ENCODE data around the gene MAK. TPM values are rescaled to one million over a fixed set of nuclear protein-coding genes. Genes with fewer than 3 reads are reported as not detected.

The MAK gene
- total and polyA plus RNA-seq, 2 experiments from 2014 or later: 0.35 to 1.6 TPM

DNA sequence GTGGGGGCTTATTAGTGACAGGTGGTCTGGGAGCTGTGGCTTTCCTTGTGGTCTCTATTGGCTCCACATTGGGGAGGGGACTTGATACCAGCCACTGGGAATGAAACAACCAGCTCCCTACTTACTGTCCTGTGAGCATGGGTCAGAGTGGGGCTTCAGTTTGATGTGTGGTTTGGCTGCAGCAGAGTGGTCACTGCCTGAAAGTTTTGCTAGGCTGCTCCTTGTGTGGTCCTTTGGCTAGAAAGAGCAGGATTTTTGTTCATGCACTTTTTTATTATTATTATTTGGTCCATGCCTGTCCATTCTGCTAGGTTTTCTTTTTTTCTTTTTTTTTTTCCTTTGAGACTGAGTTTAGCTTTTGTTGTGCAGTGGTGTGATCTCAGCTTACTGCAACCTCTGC lies 98.3 kb downstream of the MAK start:
- DNase-seq (ENCODE audit: low spot score): no peak
- Histone ChIP-seq H4K20me1 (replicated peaks; ENCODE audit: insufficient read depth) (no peaks in the 10 kb centered on the region), H3K27me3 (ENCODE audit: insufficient read depth) (no peaks in the 10 kb centered on the region), H3K79me2 (replicated peaks; ENCODE audit: insufficient read depth) (no peaks in the 10 kb centered on the region; the same call in 1 of the 2 replicates), H3F3A (replicated peaks; ENCODE audit: low read depth) (peaks cover 3% of the 10 kb centered on the region; the same call in 1 of the 2 replicates), H2AFZ (no peak overlapping the region), H3K4me1 (ENCODE audit: insufficient read depth) (peaks cover 14% of the 10 kb centered on the region; the same call in 1 of the 2 replicates), H3K27ac (ENCODE audit: low read depth) (no peak overlapping the region), H3K9me2 (ENCODE audit: insufficient read depth) (no peaks in the 10 kb centered on the region), H3K4me3 (no peak overlapping the region), H3K4me2 (no peak overlapping the region), H3K36me3 (ENCODE audit: insufficient read depth) (no peaks in the 10 kb centered on the region)
- Mint-ChIP-seq H3K4me3 (no peak overlapping the region), H3K27me3 (ENCODE audit: insufficient read depth, low read depth, poor library complexity) (peaks cover 10% of the 10 kb centered on the region), H3K36me3 (ENCODE audit: low read depth) (peaks cover 17% of the 10 kb centered on the region), H3K9me3 (no peaks in the 10 kb centered on the region), H3K27ac (no peak overlapping the region), H3K4me1 (peaks cover 8% of the 10 kb centered on the region)
- TF ChIP-seq, protein P1, sequence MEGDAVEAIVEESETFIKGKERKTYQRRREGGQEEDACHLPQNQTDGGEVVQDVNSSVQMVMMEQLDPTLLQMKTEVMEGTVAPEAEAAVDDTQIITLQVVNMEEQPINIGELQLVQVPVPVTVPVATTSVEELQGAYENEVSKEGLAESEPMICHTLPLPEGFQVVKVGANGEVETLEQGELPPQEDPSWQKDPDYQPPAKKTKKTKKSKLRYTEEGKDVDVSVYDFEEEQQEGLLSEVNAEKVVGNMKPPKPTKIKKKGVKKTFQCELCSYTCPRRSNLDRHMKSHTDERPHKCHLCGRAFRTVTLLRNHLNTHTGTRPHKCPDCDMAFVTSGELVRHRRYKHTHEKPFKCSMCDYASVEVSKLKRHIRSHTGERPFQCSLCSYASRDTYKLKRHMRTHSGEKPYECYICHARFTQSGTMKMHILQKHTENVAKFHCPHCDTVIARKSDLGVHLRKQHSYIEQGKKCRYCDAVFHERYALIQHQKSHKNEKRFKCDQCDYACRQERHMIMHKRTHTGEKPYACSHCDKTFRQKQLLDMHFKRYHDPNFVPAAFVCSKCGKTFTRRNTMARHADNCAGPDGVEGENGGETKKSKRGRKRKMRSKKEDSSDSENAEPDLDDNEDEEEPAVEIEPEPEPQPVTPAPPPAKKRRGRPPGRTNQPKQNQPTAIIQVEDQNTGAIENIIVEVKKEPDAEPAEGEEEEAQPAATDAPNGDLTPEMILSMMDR (conservative IDR thresholded peaks at IDR 0.05; ENCODE audit: low read depth in 2 of 2): no peak
- TF ChIP-seq, protein P2, sequence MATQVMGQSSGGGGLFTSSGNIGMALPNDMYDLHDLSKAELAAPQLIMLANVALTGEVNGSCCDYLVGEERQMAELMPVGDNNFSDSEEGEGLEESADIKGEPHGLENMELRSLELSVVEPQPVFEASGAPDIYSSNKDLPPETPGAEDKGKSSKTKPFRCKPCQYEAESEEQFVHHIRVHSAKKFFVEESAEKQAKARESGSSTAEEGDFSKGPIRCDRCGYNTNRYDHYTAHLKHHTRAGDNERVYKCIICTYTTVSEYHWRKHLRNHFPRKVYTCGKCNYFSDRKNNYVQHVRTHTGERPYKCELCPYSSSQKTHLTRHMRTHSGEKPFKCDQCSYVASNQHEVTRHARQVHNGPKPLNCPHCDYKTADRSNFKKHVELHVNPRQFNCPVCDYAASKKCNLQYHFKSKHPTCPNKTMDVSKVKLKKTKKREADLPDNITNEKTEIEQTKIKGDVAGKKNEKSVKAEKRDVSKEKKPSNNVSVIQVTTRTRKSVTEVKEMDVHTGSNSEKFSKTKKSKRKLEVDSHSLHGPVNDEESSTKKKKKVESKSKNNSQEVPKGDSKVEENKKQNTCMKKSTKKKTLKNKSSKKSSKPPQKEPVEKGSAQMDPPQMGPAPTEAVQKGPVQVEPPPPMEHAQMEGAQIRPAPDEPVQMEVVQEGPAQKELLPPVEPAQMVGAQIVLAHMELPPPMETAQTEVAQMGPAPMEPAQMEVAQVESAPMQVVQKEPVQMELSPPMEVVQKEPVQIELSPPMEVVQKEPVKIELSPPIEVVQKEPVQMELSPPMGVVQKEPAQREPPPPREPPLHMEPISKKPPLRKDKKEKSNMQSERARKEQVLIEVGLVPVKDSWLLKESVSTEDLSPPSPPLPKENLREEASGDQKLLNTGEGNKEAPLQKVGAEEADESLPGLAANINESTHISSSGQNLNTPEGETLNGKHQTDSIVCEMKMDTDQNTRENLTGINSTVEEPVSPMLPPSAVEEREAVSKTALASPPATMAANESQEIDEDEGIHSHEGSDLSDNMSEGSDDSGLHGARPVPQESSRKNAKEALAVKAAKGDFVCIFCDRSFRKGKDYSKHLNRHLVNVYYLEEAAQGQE (IDR thresholded peaks at IDR 0.05; ENCODE audit: unreplicated experiment): no peak
- TF ChIP-seq ZNF114 (CRISPR knock-in tag; IDR thresholded peaks at IDR 0.05): no peak
- TF ChIP-seq POLR2AphosphoS5 (IDR thresholded peaks at IDR 0.05; ENCODE audit: low read depth): no peak
- TF ChIP-seq, protein P3, sequence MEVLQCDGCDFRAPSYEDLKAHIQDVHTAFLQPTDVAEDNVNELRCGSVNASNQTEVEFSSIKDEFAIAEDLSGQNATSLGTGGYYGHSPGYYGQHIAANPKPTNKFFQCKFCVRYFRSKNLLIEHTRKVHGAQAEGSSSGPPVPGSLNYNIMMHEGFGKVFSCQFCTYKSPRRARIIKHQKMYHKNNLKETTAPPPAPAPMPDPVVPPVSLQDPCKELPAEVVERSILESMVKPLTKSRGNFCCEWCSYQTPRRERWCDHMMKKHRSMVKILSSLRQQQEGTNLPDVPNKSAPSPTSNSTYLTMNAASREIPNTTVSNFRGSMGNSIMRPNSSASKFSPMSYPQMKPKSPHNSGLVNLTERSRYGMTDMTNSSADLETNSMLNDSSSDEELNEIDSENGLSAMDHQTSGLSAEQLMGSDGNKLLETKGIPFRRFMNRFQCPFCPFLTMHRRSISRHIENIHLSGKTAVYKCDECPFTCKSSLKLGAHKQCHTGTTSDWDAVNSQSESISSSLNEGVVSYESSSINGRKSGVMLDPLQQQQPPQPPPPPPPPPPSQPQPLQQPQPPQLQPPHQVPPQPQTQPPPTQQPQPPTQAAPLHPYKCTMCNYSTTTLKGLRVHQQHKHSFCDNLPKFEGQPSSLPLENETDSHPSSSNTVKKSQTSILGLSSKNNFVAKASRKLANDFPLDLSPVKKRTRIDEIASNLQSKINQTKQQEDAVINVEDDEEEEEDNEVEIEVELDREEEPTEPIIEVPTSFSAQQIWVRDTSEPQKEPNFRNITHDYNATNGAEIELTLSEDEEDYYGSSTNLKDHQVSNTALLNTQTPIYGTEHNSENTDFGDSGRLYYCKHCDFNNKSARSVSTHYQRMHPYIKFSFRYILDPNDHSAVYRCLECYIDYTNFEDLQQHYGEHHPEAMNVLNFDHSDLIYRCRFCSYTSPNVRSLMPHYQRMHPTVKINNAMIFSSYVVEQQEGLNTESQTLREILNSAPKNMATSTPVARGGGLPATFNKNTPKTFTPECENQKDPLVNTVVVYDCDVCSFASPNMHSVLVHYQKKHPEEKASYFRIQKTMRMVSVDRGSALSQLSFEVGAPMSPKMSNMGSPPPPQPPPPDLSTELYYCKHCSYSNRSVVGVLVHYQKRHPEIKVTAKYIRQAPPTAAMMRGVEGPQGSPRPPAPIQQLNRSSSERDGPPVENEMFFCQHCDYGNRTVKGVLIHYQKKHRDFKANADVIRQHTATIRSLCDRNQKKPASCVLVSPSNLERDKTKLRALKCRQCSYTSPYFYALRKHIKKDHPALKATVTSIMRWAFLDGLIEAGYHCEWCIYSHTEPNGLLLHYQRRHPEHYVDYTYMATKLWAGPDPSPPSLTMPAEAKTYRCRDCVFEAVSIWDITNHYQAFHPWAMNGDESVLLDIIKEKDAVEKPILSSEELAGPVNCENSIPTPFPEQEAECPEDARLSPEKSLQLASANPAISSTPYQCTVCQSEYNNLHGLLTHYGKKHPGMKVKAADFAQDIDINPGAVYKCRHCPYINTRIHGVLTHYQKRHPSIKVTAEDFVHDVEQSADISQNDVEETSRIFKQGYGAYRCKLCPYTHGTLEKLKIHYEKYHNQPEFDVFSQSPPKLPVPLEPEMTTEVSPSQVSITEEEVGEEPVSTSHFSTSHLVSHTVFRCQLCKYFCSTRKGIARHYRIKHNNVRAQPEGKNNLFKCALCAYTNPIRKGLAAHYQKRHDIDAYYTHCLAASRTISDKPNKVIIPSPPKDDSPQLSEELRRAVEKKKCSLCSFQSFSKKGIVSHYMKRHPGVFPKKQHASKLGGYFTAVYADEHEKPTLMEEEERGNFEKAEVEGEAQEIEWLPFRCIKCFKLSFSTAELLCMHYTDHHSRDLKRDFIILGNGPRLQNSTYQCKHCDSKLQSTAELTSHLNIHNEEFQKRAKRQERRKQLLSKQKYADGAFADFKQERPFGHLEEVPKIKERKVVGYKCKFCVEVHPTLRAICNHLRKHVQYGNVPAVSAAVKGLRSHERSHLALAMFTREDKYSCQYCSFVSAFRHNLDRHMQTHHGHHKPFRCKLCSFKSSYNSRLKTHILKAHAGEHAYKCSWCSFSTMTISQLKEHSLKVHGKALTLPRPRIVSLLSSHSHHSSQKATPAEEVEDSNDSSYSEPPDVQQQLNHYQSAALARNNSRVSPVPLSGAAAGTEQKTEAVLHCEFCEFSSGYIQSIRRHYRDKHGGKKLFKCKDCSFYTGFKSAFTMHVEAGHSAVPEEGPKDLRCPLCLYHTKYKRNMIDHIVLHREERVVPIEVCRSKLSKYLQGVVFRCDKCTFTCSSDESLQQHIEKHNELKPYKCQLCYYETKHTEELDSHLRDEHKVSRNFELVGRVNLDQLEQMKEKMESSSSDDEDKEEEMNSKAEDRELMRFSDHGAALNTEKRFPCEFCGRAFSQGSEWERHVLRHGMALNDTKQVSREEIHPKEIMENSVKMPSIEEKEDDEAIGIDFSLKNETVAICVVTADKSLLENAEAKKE (CRISPR knock-in tag; IDR thresholded peaks at IDR 0.05): no peak
- no peak for TF ChIP-seq CREB1 (CRISPR knock-in tag; IDR thresholded peaks at IDR 0.05; ENCODE audit: low read depth)
- TF ChIP-seq, protein P4, sequence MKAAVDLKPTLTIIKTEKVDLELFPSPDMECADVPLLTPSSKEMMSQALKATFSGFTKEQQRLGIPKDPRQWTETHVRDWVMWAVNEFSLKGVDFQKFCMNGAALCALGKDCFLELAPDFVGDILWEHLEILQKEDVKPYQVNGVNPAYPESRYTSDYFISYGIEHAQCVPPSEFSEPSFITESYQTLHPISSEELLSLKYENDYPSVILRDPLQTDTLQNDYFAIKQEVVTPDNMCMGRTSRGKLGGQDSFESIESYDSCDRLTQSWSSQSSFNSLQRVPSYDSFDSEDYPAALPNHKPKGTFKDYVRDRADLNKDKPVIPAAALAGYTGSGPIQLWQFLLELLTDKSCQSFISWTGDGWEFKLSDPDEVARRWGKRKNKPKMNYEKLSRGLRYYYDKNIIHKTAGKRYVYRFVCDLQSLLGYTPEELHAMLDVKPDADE (IDR thresholded peaks at IDR 0.05): no peak
- no peak for TF ChIP-seq EZH2 (IDR thresholded peaks at IDR 0.05; ENCODE audit: low read depth, unreplicated experiment)
- no peak for TF ChIP-seq JUNB (IDR thresholded peaks at IDR 0.05; ENCODE audit: unreplicated experiment)
- TF ChIP-seq EZH2phosphoT487 (IDR thresholded peaks at IDR 0.05; ENCODE audit: unreplicated experiment): no peak
- no peak for ATAC-seq
